ENCODE data around the gene CLASRP.

CLASRP gene

GRCh38 chr19:45063851-45064801, 25.3 kb downstream of the CLASRP start:
- no peak overlapping the region for H3K4me3 ChIP-seq (ENCODE audit: low read depth, low read length)
- no peak for TF ChIP-seq CTCF (IDR thresholded peaks at IDR 0.05; ENCODE audit: borderline replicate concordance, insufficient read depth, low read depth, low read length)

- no peak overlapping the region for H3K4me3 ChIP-seq (ENCODE audit: low read depth, low read length)
- no peak for TF ChIP-seq CTCF (IDR thresholded peaks at IDR 0.05; ENCODE audit: borderline replicate concordance, insufficient read depth, low read depth, low read length)
These were observed 28.2 kb downstream of the CLASRP start for GRCh38 chr19:45066921-45067661.

GRCh38 chr19:45068041-45068440, 29.2 kb downstream of the CLASRP start:
- TF ChIP-seq CTCF (IDR thresholded peaks at IDR 0.05; ENCODE audit: borderline replicate concordance, insufficient read depth, low read depth, low read length): no peak

GRCh38 chr19:45069056-45069455, 30.2 kb downstream of the CLASRP start:
- TF ChIP-seq CTCF (IDR thresholded peaks at IDR 0.05; ENCODE audit: borderline replicate concordance, insufficient read depth, low read depth, low read length): no peak
- H3K4me3 ChIP-seq (ENCODE audit: low read depth, low read length): no peak overlapping the region

More at GRCh38 chr19:45068041-45068440, 29.2 kb downstream of the CLASRP start:
- H3K4me3 ChIP-seq (ENCODE audit: low read depth, low read length): no peak overlapping the region

GRCh38 chr19:45070214-45070613, 31.4 kb downstream of the CLASRP start:
- H3K4me3 ChIP-seq (ENCODE audit: low read depth, low read length): no peak overlapping the region
- TF ChIP-seq CTCF (IDR thresholded peaks at IDR 0.05; ENCODE audit: borderline replicate concordance, insufficient read depth, low read depth, low read length): no peak

GRCh38 chr19:45070861-45071544, 32.2 kb downstream of the CLASRP start:
- no peak overlapping the region for H3K4me3 ChIP-seq (ENCODE audit: low read depth, low read length)
- TF ChIP-seq CTCF (IDR thresholded peaks at IDR 0.05; ENCODE audit: borderline replicate concordance, insufficient read depth, low read depth, low read length): no peak

Data from GM12875 (cell line).